ENCODE measurements around the gene CORO1C.

GRCh38 chr12:108724890-108725151 lies 6.5 kb downstream of the CORO1C start:
- peak; percentile 2 for TF ChIP-seq POLR2A (IDR thresholded peaks at IDR 0.05; ENCODE audit: low read depth, low read length)
- TF ChIP-seq CTCF (IDR thresholded peaks at IDR 0.05; ENCODE audit: extremely low read depth in 1 of 2, insufficient read depth in 1 of 2, low read depth in 1 of 2, low read length in 2 of 2) = no peak
- TF ChIP-seq POLR2AphosphoS5 (IDR thresholded peaks at IDR 0.05; ENCODE audit: insufficient read depth, low read depth, low read length) = no peak
- TF ChIP-seq EZH2 (IDR thresholded peaks at IDR 0.05; ENCODE audit: borderline replicate concordance, low read depth, low read length, severe bottlenecking) = no peak
- no peak for TF ChIP-seq JUN (IDR thresholded peaks at IDR 0.05; ENCODE audit: borderline replicate concordance, insufficient read depth, insufficient read length, low read depth)
- TF ChIP-seq MAX (IDR thresholded peaks at IDR 0.05; ENCODE audit: insufficient read depth, insufficient read length) = no peak

All from endothelial cell of umbilical vein (primary cell).